H1 (cell line): ENCODE measurements around the gene MYOT. TPM values are rescaled to one million over a fixed set of nuclear protein-coding genes. Genes with fewer than 3 reads are reported as not detected.

ENCODE experiments used
- CTCF ChIA-PET: fragments of 300-600 bp; sonication (Branson Sonifier 250); formaldehyde crosslinking; loops from one replicate; lab custom pipeline; 2021; ENCODE audit not compliant: partially characterized antibody; lab: Charles Lee
- POLR2A ChIA-PET: fragments of 300-600 bp; sonication (Branson Sonifier 250); formaldehyde crosslinking; loops from one replicate; lab custom pipeline; 2021; ENCODE audit warnings: inconsistent platforms; ENCODE audit not compliant: partially characterized antibody; lab: Charles Lee
- DNase-seq, 2 experiments: peaks; one replicate each; pipeline versions ENCODE4 v3.0.0 to v3.0.0-alpha.2; 2010 to 2022; ENCODE audit warnings: low spot score in 2 of 2, low read depth in 1 of 2, mixed read lengths in 1 of 2
- FAIRE-seq: peaks from 2 replicates; lab custom pipeline; 2011; peaks lifted over from hg19 to GRCh38; lab: Jason Lieb, UNC
- H2AFZ ChIP-seq: 2 replicates; pipeline ENCODE4 v1.8.1; 2012; ENCODE audit warnings: low read length, inconsistent platforms
- H2AK5ac ChIP-seq: 2 replicates; pipeline ENCODE4 v1.6.1; 2013; ENCODE audit warnings: low read depth, low read length
- H2BK120ac ChIP-seq: replicated peaks from 2 replicates; pipeline ENCODE3; 2013; ENCODE audit warnings: low read depth, low read length, inconsistent platforms
- H2BK12ac ChIP-seq: 2 replicates; pipeline ENCODE4 v1.6.1; 2013; ENCODE audit warnings: low read depth, low read length
- H2BK15ac ChIP-seq: 2 replicates; pipeline ENCODE4 v1.6.1; 2013; ENCODE audit warnings: low read length
- H2BK20ac ChIP-seq: 2 replicates; pipeline ENCODE4 v1.6.1; 2013; ENCODE audit warnings: low read length
- H2BK5ac ChIP-seq: 2 replicates; pipeline ENCODE4 v1.6.1; 2013; ENCODE audit warnings: low read depth, low read length
- H3K14ac ChIP-seq: 2 replicates; pipeline ENCODE4 v1.6.1; 2013; ENCODE audit warnings: inconsistent platforms; ENCODE audit not compliant: insufficient read length
- H3K18ac ChIP-seq: 2 replicates; pipeline ENCODE4 v1.6.1; 2013; ENCODE audit warnings: low read length; ENCODE audit errors: extremely low read depth
- H3K23ac ChIP-seq: 2 replicates; pipeline ENCODE4 v1.6.1; 2013; ENCODE audit warnings: inconsistent platforms; ENCODE audit not compliant: insufficient read length
- H3K23me2 ChIP-seq: 2 replicates; pipeline ENCODE4 v1.6.1; 2013; ENCODE audit warnings: low read depth, low read length
- H3K27ac ChIP-seq: 2 replicates; pipeline ENCODE4 v1.6.1; 2011; ENCODE audit warnings: low read depth, low read length, inconsistent platforms
- H3K27me3 ChIP-seq, 4 experiments: replicated peaks in 1 of 4; 1 replicate in 1 of 4; 2 replicates in 3 of 4; pipeline versions ENCODE4 v1.6.1 to v1.8.1; 2011 to 2013; ENCODE audit warnings: low read length in 3 of 4, mild to moderate bottlenecking in 3 of 4, inconsistent platforms in 2 of 4, mixed read lengths in 2 of 4, moderate library complexity in 1 of 4; ENCODE audit not compliant: control insufficient read depth in 3 of 4, insufficient read depth in 3 of 4; ENCODE audit errors: extremely low read depth in 1 of 4
- H3K36me3 ChIP-seq, 4 experiments: 2 replicates each; pipeline versions ENCODE4 v1.6.1 to v1.8.1; 2011 to 2013; ENCODE audit warnings: mild to moderate bottlenecking in 4 of 4, low read length in 3 of 4, moderate library complexity in 2 of 4, control low read depth in 1 of 4, inconsistent platforms in 1 of 4; ENCODE audit not compliant: insufficient read depth in 4 of 4, control insufficient read depth in 2 of 4
- H3K4ac ChIP-seq: replicated peaks from 2 replicates; pipeline ENCODE3; 2013; ENCODE audit warnings: low read length, low read depth, mixed read lengths, inconsistent platforms; ENCODE audit not compliant: insufficient read length
- H3K4me1 ChIP-seq, 4 experiments: replicated peaks in 1 of 4; 1 replicate in 1 of 4; 2 replicates in 3 of 4; pipeline versions ENCODE4 v1.6.1 to v1.8.1; 2011 to 2013; ENCODE audit warnings: low read length in 3 of 4, inconsistent platforms in 2 of 4, mixed read lengths in 1 of 4; ENCODE audit not compliant: insufficient read depth in 4 of 4, control insufficient read depth in 3 of 4
- H3K4me2 ChIP-seq, 2 experiments: 2 replicates each; pipeline versions ENCODE4 v1.6.1 to v1.8.1; 2011 to 2013; ENCODE audit warnings: low read depth in 2 of 2, low read length in 2 of 2, control low read depth in 1 of 2, inconsistent platforms in 1 of 2, mild to moderate bottlenecking in 1 of 2; ENCODE audit not compliant: insufficient read depth in 1 of 2
- H3K4me3 ChIP-seq, 4 experiments: fragments of 200-600, 300-600 bp in 1 of 4; sonication (generic), shearing (Covaris generic), sonication (Bioruptor Twin) in 1 of 4; 2 replicates each; pipeline versions ENCODE4 v1.5.1 to v1.8.1; 2011 to 2016; ENCODE audit warnings: low read length in 4 of 4, low read depth in 3 of 4, control low read depth in 2 of 4, inconsistent platforms in 2 of 4, mild to moderate bottlenecking in 2 of 4, mixed read lengths in 1 of 4, moderate library complexity in 1 of 4; ENCODE audit not compliant: insufficient read depth in 2 of 4; ENCODE audit errors: extremely low read depth in 1 of 4
- H3K56ac ChIP-seq: replicated peaks from 2 replicates; pipeline ENCODE3; 2013; ENCODE audit warnings: low read depth, mild to moderate bottlenecking, mixed read lengths, low read length, inconsistent platforms; ENCODE audit not compliant: insufficient read length
- H3K79me1 ChIP-seq: 2 replicates; pipeline ENCODE4 v1.6.1; 2013; ENCODE audit warnings: low read depth, low read length, control low read depth
- H3K79me2 ChIP-seq, 2 experiments: 2 replicates each; pipeline versions ENCODE4 v1.6.1 to v1.8.1; 2012 to 2013; ENCODE audit warnings: low read length in 2 of 2, mild to moderate bottlenecking in 2 of 2, inconsistent platforms in 1 of 2; ENCODE audit not compliant: insufficient read depth in 2 of 2, control insufficient read depth in 1 of 2
- H3K9ac ChIP-seq, 4 experiments: replicated peaks in 1 of 4; 1 replicate in 1 of 4; 2 replicates in 3 of 4; pipeline versions ENCODE4 v1.6.1 to v1.8.1; 2011 to 2013; ENCODE audit warnings: low read depth in 3 of 4, low read length in 3 of 4, control low read depth in 2 of 4, mild to moderate bottlenecking in 2 of 4, moderate library complexity in 2 of 4, inconsistent platforms in 1 of 4; ENCODE audit errors: extremely low read depth in 1 of 4
- H3K9me3 ChIP-seq, 2 experiments: 2 replicates each; pipeline versions ENCODE4 v1.6.1 to v1.8.1; 2012 to 2013; ENCODE audit warnings: mild to moderate bottlenecking in 2 of 2, moderate library complexity in 2 of 2, control low read depth in 1 of 2, inconsistent platforms in 1 of 2, low read depth in 1 of 2, low read length in 1 of 2, mixed read lengths in 1 of 2; ENCODE audit not compliant: insufficient read depth in 2 of 2
- H4K20me1 ChIP-seq, 2 experiments: replicated peaks in 1 of 2; 2 replicates each; pipeline versions ENCODE3 to v1.8.1; 2011 to 2013; ENCODE audit warnings: inconsistent platforms in 2 of 2, low read length in 2 of 2, mild to moderate bottlenecking in 1 of 2; ENCODE audit not compliant: insufficient read depth in 2 of 2, control insufficient read depth in 1 of 2
- H4K5ac ChIP-seq: 2 replicates; pipeline ENCODE4 v1.6.1; 2013; ENCODE audit warnings: low read length, low read depth, mixed read lengths, inconsistent platforms; ENCODE audit not compliant: insufficient read length
- H4K8ac ChIP-seq: 2 replicates; pipeline ENCODE4 v1.8.0; 2013; ENCODE audit warnings: mild to moderate bottlenecking, moderate library complexity, low read length, inconsistent platforms; ENCODE audit not compliant: insufficient read depth; ENCODE audit errors: extremely low read depth
- H4K91ac ChIP-seq: replicated peaks from 2 replicates; pipeline ENCODE3; 2013; ENCODE audit warnings: low read length, mixed read lengths, inconsistent platforms; ENCODE audit not compliant: insufficient read length
- CREB1 ChIP-seq: IDR thresholded peaks from 2 replicates; pipeline ENCODE4 v1.6.1; 2012; ENCODE audit warnings: inconsistent platforms
- SAP30 ChIP-seq: fragments of 300-600 bp; sonication (generic); IDR thresholded peaks from 2 replicates; pipeline ENCODE4 v1.7.1; 2012; ENCODE audit warnings: low read length, moderate library complexity, mild to moderate bottlenecking, inconsistent platforms; ENCODE audit not compliant: insufficient read depth, insufficient replicate concordance
- ZNF274 ChIP-seq: IDR thresholded peaks from 2 replicates; pipeline ENCODE4 v1.7.0; 2012; ENCODE audit warnings: low read length, borderline replicate concordance; ENCODE audit errors: extremely low read depth
- whole genome bisulfite sequencing, 2 experiments: shearing (Covaris generic) in 1 of 2; methylation state at CpG; one replicate each; pipeline versions ENCODE4 v1.1.6 to v1.1.7; 2013 to 2015; ENCODE audit warnings: low lambda C conversion rate in 2 of 2, mixed read lengths in 2 of 2, inconsistent platforms in 1 of 2, low coverage in 1 of 2, missing lambda C conversion rate in 1 of 2; ENCODE audit not compliant: insufficient replicate concordance in 2 of 2, insufficient coverage in 1 of 2, insufficient read length in 1 of 2; ENCODE audit errors: extremely low coverage in 1 of 2, missing lambda C conversion rate in 1 of 2; 5-methylcytosine and 5-hydroxymethylcytosine counted together
- polyA plus RNA-seq, 7 experiments: library from polyadenylated mRNA; depleted of rRNA in 3 of 7; stranded (reverse) in 5 of 7; unstranded in 2 of 7; fragments of >200 nt in 5 of 7; fragments of 200-250 nt in 2 of 7; gene quantifications; 1 replicate in 5 of 7; 2 replicates in 1 of 7; 4 replicates in 1 of 7; pipeline versions ENCODE4 v1.2.1 to v1.2.3, GENCODE V29; 2011 to 2013; ENCODE audit warnings: missing spikeins in 2 of 7, mixed read lengths in 2 of 7
- total RNA-seq: library from RNA; stranded (reverse); fragmentation: NEBNext Ultra II Directional; extraction: Animal tissue kit (Norgen Biotek cat#: 25700); gene quantifications from 2 replicates; pipeline ENCODE4 v1.2.1, GENCODE V29; 2021

The MYOT gene
- total and polyA plus RNA-seq, 2 of the 8 experiments (the other 6 are each of a cell fraction or from before 2014, with no cell fraction given): not detected

DNA sequence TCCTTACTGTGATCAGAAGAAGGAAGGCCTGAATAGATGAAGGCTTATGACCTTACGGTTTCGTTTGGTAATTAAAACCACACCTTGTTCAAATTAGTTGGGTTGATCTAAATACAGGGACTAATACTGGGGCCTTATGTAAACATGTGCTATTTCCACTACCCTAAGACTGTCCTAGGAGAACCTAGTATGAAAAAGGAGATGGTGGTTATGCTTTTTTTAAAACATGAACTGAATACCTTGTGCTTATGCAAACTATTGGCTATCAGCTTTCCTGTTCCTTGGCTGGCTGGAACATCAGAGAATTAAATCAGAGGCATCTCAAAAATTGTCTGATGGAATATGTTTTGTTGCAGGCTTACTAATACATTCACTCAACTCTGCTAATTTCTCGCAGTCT lies 3.9 kb downstream of the MYOT start:
- POLR2A ChIA-PET: no interaction called here
- no peak overlapping the region for H4K5ac ChIP-seq
- H3K14ac ChIP-seq: no peak overlapping the region
- H3K36me3 ChIP-seq: no peaks in the 10 kb centered on the region
- H3K4me1 ChIP-seq: no peaks in the 10 kb centered on the region; a peak in 1 of 7 replicates
- DNase-seq: no peak
- H3K18ac ChIP-seq: no peak overlapping the region
- H3K23me2 ChIP-seq: no peaks in the 10 kb centered on the region
- no peaks in the 10 kb centered on the region for H3K27me3 ChIP-seq
- no peak overlapping the region for H4K8ac ChIP-seq
- no peak overlapping the region for H3K56ac ChIP-seq
- H2BK20ac ChIP-seq: no peak overlapping the region
- H3K9me3 ChIP-seq: no peaks in the 10 kb centered on the region
- TF ChIP-seq SAP30: no peak
- TF ChIP-seq CREB1: no peak
- TF ChIP-seq ZNF274: no peak
- TF ChIP-seq, all 59 proteins: peak for 0
- no peak overlapping the region for H2BK15ac ChIP-seq
- H2AK5ac ChIP-seq: no peak overlapping the region
- no peak overlapping the region for H3K4ac ChIP-seq
- no peak overlapping the region for H3K27ac ChIP-seq
- no peak overlapping the region for H2BK12ac ChIP-seq
- H2BK120ac ChIP-seq: no peak overlapping the region
- H3K23ac ChIP-seq: no peak overlapping the region
- CTCF ChIA-PET: no interaction called here
- no peaks in the 10 kb centered on the region for H4K20me1 ChIP-seq
- no peaks in the 10 kb centered on the region for H3K79me1 ChIP-seq
- H3K9ac ChIP-seq: no peak overlapping the region
- H3K4me2 ChIP-seq: no peak overlapping the region
- H2BK5ac ChIP-seq: no peak overlapping the region
- FAIRE-seq: no peak
- H3K79me2 ChIP-seq: no peaks in the 10 kb centered on the region
- no peak overlapping the region for H2AFZ ChIP-seq
- H3K4me3 ChIP-seq: no peak overlapping the region
- H4K91ac ChIP-seq: no peak overlapping the region
- WGBS, 2 experiments: 97% methylated on average over 3 of the region's 3 CpGs; no CpG with 5 or more reads in 1 of the 2 experiments
